HL-60 (cell line): ENCODE measurements around the gene DNMT3A.

Experiments used
- DNase-seq, 2 experiments: peaks; one replicate each; pipeline ENCODE4 v3.0.0-alpha.2; 2010 to 2020; ENCODE audit warnings: low read depth in 1 of 2, low spot score in 1 of 2
- H3K27ac ChIP-seq: fragments of 250-450 bp; sonication (Bioruptor Pico); replicated peaks from 2 replicates; pipeline ENCODE4 v1.5.1; 2020; ENCODE audit warnings: mild to moderate bottlenecking, moderate library complexity
- H3K27me3 ChIP-seq: fragments of 250-450 bp; sonication (Bioruptor Pico); 2 replicates; pipeline ENCODE4 v1.5.1; 2021; ENCODE audit warnings: mild to moderate bottlenecking, moderate library complexity; ENCODE audit not compliant: insufficient read depth, poor library complexity, severe bottlenecking
- H3K4me3 ChIP-seq: replicated peaks from 2 replicates; pipeline ENCODE4 v1.5.1; 2011; ENCODE audit warnings: mild to moderate bottlenecking, control low read depth, low read length; ENCODE audit not compliant: insufficient read depth
- CTCF ChIP-seq: IDR thresholded peaks from one replicate; pipeline ENCODE4 v1.5.1; 2011; ENCODE audit warnings: low read length, control low read depth, inconsistent platforms; ENCODE audit not compliant: insufficient read depth
- GABPA ChIP-seq: IDR thresholded peaks from 2 replicates; pipeline ENCODE4 v1.6.1; 2012; ENCODE audit warnings: low read depth
- POLR2AphosphoS5 ChIP-seq: IDR thresholded peaks from 2 replicates; pipeline ENCODE4 v1.6.1; 2012; ENCODE audit warnings: low read depth
- REST ChIP-seq: IDR thresholded peaks from 2 replicates; pipeline ENCODE4 v1.6.1; 2012; ENCODE audit warnings: low read depth; ENCODE audit not compliant: insufficient replicate concordance
- SPI1 ChIP-seq: IDR thresholded peaks from 2 replicates; pipeline ENCODE4 v1.6.1; 2012; ENCODE audit warnings: low read depth, mild to moderate bottlenecking, borderline replicate concordance

Gene DNMT3A

GRCh38 chr2:25387876-25388449 lies 46.2 kb upstream of the DNMT3A start:
- TF ChIP-seq GABPA (no peak), REST (no peak), CTCF (no peak), POLR2AphosphoS5 (no peak), SPI1 (no peak)
- H3K27ac ChIP-seq, result no peak overlapping the region
- DNase-seq, result no peak
- no peak overlapping the region for H3K4me3 ChIP-seq
- H3K27me3 ChIP-seq, result no peaks in the 10 kb centered on the region

DNA sequence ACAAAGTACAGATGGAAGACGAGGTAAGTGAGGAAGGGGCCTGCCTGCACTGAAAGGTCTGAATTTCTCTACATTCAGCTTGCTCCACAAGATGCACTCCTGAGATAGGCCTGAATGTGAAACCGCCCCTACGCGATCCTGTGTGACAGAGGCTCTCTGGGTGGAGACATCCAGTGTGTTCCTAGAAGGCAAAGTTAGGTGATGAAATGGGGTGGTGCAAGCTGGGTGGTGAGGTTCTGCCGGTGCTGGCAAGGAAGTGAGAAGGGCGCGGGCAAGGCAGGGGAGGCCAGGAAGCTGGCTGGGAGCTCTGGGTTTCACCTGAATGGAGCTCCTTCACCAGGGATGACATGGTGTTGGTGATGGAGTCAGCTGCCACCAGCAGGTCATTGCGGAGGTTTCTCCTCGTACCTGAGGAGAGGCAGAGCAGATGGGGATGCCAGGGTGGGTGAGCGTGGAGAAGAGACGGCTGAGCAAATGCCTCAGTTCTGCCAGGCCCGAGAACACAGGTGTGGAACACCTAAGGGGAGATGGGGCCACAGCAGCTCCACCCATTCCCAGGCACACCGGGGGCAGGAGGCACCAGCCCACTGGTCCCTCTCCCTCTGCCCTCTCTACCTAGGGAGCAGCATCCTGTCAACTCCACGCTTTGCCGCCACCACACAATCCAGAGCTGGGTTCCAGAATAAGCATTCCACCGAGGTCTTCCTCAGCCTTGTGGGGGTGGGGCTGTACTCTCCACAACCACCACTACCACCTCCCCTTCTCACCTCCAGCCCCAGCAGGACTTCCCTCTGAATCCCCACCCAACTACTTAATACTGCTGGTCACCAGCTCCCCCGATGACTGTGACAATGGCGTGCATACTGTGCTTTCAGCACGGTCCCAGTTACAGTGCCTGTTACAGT lies 45.5 kb upstream of the DNMT3A start:
- DNase-seq, result peak in 1 of 2 experiments; percentile 36
- no peak overlapping the region for H3K4me3 ChIP-seq
- TF ChIP-seq SPI1, result no peak
- no peak for TF ChIP-seq POLR2AphosphoS5
- TF ChIP-seq REST, result no peak
- no peak for TF ChIP-seq GABPA
- no peak for TF ChIP-seq CTCF
- H3K27ac ChIP-seq, result no peak overlapping the region
- no peaks in the 10 kb centered on the region for H3K27me3 ChIP-seq

DNA sequence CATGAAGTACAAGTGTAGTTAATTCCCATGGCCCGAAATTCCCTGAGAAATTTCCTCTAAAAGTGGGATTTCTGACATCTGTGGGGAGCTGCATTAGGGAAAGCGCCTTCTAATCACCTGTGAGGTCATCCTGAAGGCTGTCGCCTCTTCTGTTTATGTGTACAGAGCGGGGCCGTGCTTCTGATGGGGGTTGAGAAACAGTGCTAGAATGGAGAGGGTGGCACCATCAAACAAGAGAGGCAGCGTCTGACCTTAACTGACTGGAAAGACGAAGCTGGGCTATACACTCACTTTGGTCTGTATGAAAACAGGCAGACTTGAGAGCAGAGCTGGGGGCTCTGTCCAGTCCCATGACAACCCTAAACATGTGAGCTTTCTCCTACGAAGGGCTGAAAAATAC lies 44.2 kb upstream of the DNMT3A start:
- no peak overlapping the region for H3K4me3 ChIP-seq
- no peak overlapping the region for H3K27ac ChIP-seq
- TF ChIP-seq SPI1, result no peak
- no peak for TF ChIP-seq REST
- no peak for TF ChIP-seq GABPA
- TF ChIP-seq POLR2AphosphoS5, result no peak
- no peak for TF ChIP-seq CTCF
- DNase-seq, result no peak
- no peaks in the 10 kb centered on the region for H3K27me3 ChIP-seq
